Hepatocyte (in vitro differentiated cells): ENCODE measurements around the gene HILPDA.

Experiments
- EZH2 ChIP-seq: fragments of 200-600 bp; sonication (generic); IDR thresholded peaks from 2 replicates; pipeline ENCODE4 v1.6.1; 2016; ENCODE audit warnings: antibody characterized with exemption, mild to moderate bottlenecking, borderline replicate concordance
- EZH2phosphoT487 ChIP-seq: fragments of 200-600 bp; sonication (generic); IDR thresholded peaks from one replicate; pipeline ENCODE4 v1.6.1; 2018; ENCODE audit warnings: antibody characterized with exemption, mild to moderate bottlenecking, low read depth, moderate library complexity; ENCODE audit not compliant: unreplicated experiment, severe bottlenecking
- TF ChIP-seq, protein P1 (sequence below): fragments of 200-600 bp; sonication (generic); IDR thresholded peaks from 2 replicates; pipeline ENCODE4 v1.5.1; 2016; ENCODE audit warnings: antibody characterized with exemption, mild to moderate bottlenecking; ENCODE audit not compliant: poor library complexity

DNA sequence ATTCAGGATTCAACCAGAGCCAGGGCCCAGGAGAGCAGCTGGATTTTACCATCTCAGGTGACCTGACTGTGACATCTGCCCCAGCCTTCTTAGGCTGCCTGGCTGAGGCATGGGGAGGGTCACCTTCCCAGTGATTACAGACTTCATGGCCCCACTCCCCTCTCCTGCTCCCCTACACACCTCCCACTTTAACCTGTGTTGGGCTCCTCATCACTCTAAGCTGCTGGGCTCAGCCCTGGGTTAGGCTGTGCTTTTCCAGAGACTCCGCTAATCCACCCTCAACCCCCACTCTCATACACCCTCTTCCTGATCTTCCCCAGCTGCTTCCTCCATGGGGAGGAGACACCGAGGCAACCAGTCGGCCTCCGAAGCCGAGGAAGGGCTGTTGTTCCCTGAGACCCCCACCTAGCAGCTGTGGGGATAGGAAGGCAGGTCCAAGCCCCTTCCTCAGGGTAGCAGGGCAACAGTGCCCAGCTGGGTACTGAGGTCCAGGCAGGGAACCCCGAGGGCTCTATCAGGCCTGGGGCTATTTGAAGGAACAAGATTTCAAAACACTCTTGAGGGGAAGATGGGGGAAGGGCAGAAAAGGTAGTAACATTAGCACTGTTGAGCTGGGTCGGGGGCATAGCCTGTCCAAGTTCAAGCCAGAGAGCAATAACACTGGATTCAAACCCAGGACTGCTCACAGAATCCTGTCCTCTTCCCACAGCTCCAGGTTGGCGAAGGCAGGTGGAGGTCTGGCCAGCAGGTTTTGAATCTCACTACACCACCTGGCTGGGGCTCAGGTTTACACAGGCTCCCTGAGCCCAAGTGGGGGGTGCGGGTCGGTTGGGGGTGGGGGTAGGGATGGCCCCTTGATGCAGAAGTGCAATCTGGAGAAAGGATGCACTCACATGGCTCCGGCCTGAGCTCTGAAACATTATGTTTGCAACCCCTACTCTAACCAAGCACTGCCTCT is 47.6 kb upstream of the HILPDA start:
- TF ChIP-seq, protein P1, sequence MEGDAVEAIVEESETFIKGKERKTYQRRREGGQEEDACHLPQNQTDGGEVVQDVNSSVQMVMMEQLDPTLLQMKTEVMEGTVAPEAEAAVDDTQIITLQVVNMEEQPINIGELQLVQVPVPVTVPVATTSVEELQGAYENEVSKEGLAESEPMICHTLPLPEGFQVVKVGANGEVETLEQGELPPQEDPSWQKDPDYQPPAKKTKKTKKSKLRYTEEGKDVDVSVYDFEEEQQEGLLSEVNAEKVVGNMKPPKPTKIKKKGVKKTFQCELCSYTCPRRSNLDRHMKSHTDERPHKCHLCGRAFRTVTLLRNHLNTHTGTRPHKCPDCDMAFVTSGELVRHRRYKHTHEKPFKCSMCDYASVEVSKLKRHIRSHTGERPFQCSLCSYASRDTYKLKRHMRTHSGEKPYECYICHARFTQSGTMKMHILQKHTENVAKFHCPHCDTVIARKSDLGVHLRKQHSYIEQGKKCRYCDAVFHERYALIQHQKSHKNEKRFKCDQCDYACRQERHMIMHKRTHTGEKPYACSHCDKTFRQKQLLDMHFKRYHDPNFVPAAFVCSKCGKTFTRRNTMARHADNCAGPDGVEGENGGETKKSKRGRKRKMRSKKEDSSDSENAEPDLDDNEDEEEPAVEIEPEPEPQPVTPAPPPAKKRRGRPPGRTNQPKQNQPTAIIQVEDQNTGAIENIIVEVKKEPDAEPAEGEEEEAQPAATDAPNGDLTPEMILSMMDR = no peak
- TF ChIP-seq EZH2phosphoT487 (no peak), EZH2 (no peak)
